GM18907 (cell line): ENCODE measurements around the gene DHFR2.

ENCODE experiments used
- ATAC-seq: cut with Tn5 transposase; IDR thresholded peaks from one replicate; pipeline ENCODE4 v1.9.1; 2021; ENCODE audit warnings: mild to moderate bottlenecking, moderate library complexity; ENCODE audit not compliant: unreplicated experiment

DHFR2 gene

GRCh38 chr3:94008253-94008652 is 54.5 kb downstream of the DHFR2 start:
- no peak for ATAC-seq
